Activated T-cell treated with anti-CD3 and anti-CD28 coated beads, Interleukin-2, amount 50 U/mL, for 24 hours (primary cell): Measurements from ENCODE around the gene FAM184B.
"Not testable (repeated sequence)": the region's sequence is repeated elsewhere in the genome, so short reads cannot be mapped to it uniquely, and the experiment has no call there.

Source experiments
- DNase-seq: peaks from one replicate; pipeline ENCODE4 v3.0.0-alpha.2; 2020
- H3K27ac Mint-ChIP-seq: 2 replicates; pipeline ENCODE4 v1.8.0; 2020; ENCODE audit warnings: mild to moderate bottlenecking, mixed read lengths
- H3K27me3 Mint-ChIP-seq: 2 replicates; pipeline ENCODE4 v1.8.0; 2020; ENCODE audit warnings: mixed read lengths
- H3K36me3 Mint-ChIP-seq: 2 replicates; pipeline ENCODE4 v1.8.0; 2020; ENCODE audit warnings: low read depth, mixed read lengths
- H3K4me1 Mint-ChIP-seq: 2 replicates; pipeline ENCODE4 v1.8.0; 2020; ENCODE audit warnings: low read depth, mixed read lengths
- H3K4me3 Mint-ChIP-seq: 2 replicates; pipeline ENCODE4 v1.8.0; 2020; ENCODE audit warnings: mild to moderate bottlenecking, moderate library complexity, mixed read lengths
- H3K9me3 Mint-ChIP-seq: 2 replicates; pipeline ENCODE4 v1.8.0; 2020; ENCODE audit warnings: mixed read lengths

The FAM184B gene

GRCh38 chr4:17694552-17694951 lies 86.9 kb downstream of the FAM184B start:
- Mint-ChIP-seq H3K27me3 (peaks cover 5% of the 10 kb centered on the region), H3K9me3 (peaks cover 9% of the 10 kb centered on the region), H3K27ac (no peak overlapping the region), H3K36me3 (no peaks in the 10 kb centered on the region), H3K4me1 (no peaks in the 10 kb centered on the region), H3K4me3 (no peak overlapping the region)
- no peak for DNase-seq

- H3K4me1 Mint-ChIP-seq = no peaks in the 10 kb centered on the region
- H3K36me3 Mint-ChIP-seq = no peaks in the 10 kb centered on the region
- H3K27me3 Mint-ChIP-seq = peaks cover 5% of the 10 kb centered on the region
- DNase-seq = no peak
- H3K4me3 Mint-ChIP-seq = no peak overlapping the region
- H3K27ac Mint-ChIP-seq = no peak overlapping the region
- no peaks in the 10 kb centered on the region for H3K9me3 Mint-ChIP-seq
Observed at GRCh38 chr4:17690898-17691297, 90.5 kb downstream of the FAM184B start.

- no peak overlapping the region for H3K4me3 Mint-ChIP-seq
- no peaks in the 10 kb centered on the region for H3K36me3 Mint-ChIP-seq
- H3K27me3 Mint-ChIP-seq = peaks cover 2% of the 10 kb centered on the region
Observed at GRCh38 chr4:17690135-17690534, 91.3 kb downstream of the FAM184B start.

GRCh38 chr4:17688011-17688441 lies 93.4 kb downstream of the FAM184B start:
- Mint-ChIP-seq H3K9me3 (no peaks in the 10 kb centered on the region), H3K36me3 (no peaks in the 10 kb centered on the region), H3K27me3 (peaks cover 2% of the 10 kb centered on the region), H3K4me1 (no peaks in the 10 kb centered on the region), H3K27ac (no peak overlapping the region), H3K4me3 (no peak overlapping the region)
- no peak for DNase-seq

More at GRCh38 chr4:17690135-17690534, 91.3 kb downstream of the FAM184B start:
- Mint-ChIP-seq H3K27ac (no peak overlapping the region), H3K9me3 (no peaks in the 10 kb centered on the region), H3K4me1 (no peaks in the 10 kb centered on the region)
- no peak for DNase-seq

GRCh38 chr4:17687237-17687857 lies 94.1 kb downstream of the FAM184B start:
- Mint-ChIP-seq H3K4me1 (no peaks in the 10 kb centered on the region), H3K9me3 (no peaks in the 10 kb centered on the region), H3K27ac (no peak overlapping the region), H3K4me3 (no peak overlapping the region), H3K27me3 (no peaks in the 10 kb centered on the region), H3K36me3 (no peaks in the 10 kb centered on the region)
- no peak for DNase-seq

GRCh38 chr4:17684648-17685047 lies 96.8 kb downstream of the FAM184B start:
- H3K9me3 Mint-ChIP-seq, H3K27ac Mint-ChIP-seq, H3K27me3 Mint-ChIP-seq, H3K36me3 Mint-ChIP-seq, DNase-seq, H3K4me3 Mint-ChIP-seq, H3K4me1 Mint-ChIP-seq: not testable (repeated sequence)

GRCh38 chr4:17682222-17682566 lies 99.2 kb downstream of the FAM184B start:
- Mint-ChIP-seq H3K27me3 (no peaks in the 10 kb centered on the region), H3K36me3 (no peaks in the 10 kb centered on the region), H3K4me3 (no peak overlapping the region), H3K4me1 (no peaks in the 10 kb centered on the region), H3K27ac (no peak overlapping the region), H3K9me3 (no peaks in the 10 kb centered on the region)
- DNase-seq = no peak

GRCh38 chr4:17681281-17682221 lies 99.9 kb downstream of the FAM184B start:
- Mint-ChIP-seq H3K4me3 (no peak overlapping the region), H3K27ac (no peak overlapping the region), H3K27me3 (no peaks in the 10 kb centered on the region), H3K36me3 (no peaks in the 10 kb centered on the region), H3K4me1 (no peaks in the 10 kb centered on the region), H3K9me3 (no peaks in the 10 kb centered on the region)
- no peak for DNase-seq

GRCh38 chr4:17680559-17681280 lies 100.7 kb downstream of the FAM184B start:
- H3K27ac Mint-ChIP-seq = no peak overlapping the region
- no peaks in the 10 kb centered on the region for H3K36me3 Mint-ChIP-seq
- H3K9me3 Mint-ChIP-seq = no peaks in the 10 kb centered on the region
- no peak overlapping the region for H3K4me3 Mint-ChIP-seq
- no peaks in the 10 kb centered on the region for H3K4me1 Mint-ChIP-seq
- no peaks in the 10 kb centered on the region for H3K27me3 Mint-ChIP-seq
- DNase-seq = no peak

GRCh38 chr4:17670423-17670822 lies 111.0 kb downstream of the FAM184B start:
- Mint-ChIP-seq H3K4me3 (no peak overlapping the region), H3K27ac (no peak overlapping the region), H3K36me3 (no peaks in the 10 kb centered on the region), H3K4me1 (no peaks in the 10 kb centered on the region), H3K27me3 (peaks cover 20% of the 10 kb centered on the region), H3K9me3 (peaks cover 14% of the 10 kb centered on the region)
- no peak for DNase-seq

- DNase-seq = no peak
- H3K36me3 Mint-ChIP-seq = no peaks in the 10 kb centered on the region
- no peak overlapping the region for H3K4me3 Mint-ChIP-seq
- peaks cover 9% of the 10 kb centered on the region for H3K9me3 Mint-ChIP-seq
- H3K27me3 Mint-ChIP-seq = peaks cover 13% of the 10 kb centered on the region
- peaks cover 7% of the 10 kb centered on the region for H3K4me1 Mint-ChIP-seq
- no peak overlapping the region for H3K27ac Mint-ChIP-seq
Observed at GRCh38 chr4:17667653-17668201, 113.7 kb downstream of the FAM184B start.

- H3K4me1 Mint-ChIP-seq = peaks cover 7% of the 10 kb centered on the region
Observed at GRCh38 chr4:17667253-17667652, 114.2 kb downstream of the FAM184B start.

GRCh38 chr4:17665852-17666251 lies 115.6 kb downstream of the FAM184B start:
- DNase-seq = no peak
- no peak overlapping the region for H3K27ac Mint-ChIP-seq
- peaks cover 7% of the 10 kb centered on the region for H3K4me1 Mint-ChIP-seq
- no peaks in the 10 kb centered on the region for H3K36me3 Mint-ChIP-seq
- H3K4me3 Mint-ChIP-seq = no peak overlapping the region
- no peaks in the 10 kb centered on the region for H3K9me3 Mint-ChIP-seq
- peaks cover 12% of the 10 kb centered on the region for H3K27me3 Mint-ChIP-seq

More at GRCh38 chr4:17667253-17667652, 114.2 kb downstream of the FAM184B start:
- peaks cover 12% of the 10 kb centered on the region for H3K27me3 Mint-ChIP-seq
- H3K27ac Mint-ChIP-seq = no peak overlapping the region
- no peak for DNase-seq
- no peak overlapping the region for H3K4me3 Mint-ChIP-seq
- H3K9me3 Mint-ChIP-seq = peaks cover 9% of the 10 kb centered on the region
- no peaks in the 10 kb centered on the region for H3K36me3 Mint-ChIP-seq

- Mint-ChIP-seq H3K9me3 (no peaks in the 10 kb centered on the region), H3K4me3 (no peak overlapping the region), H3K36me3 (no peaks in the 10 kb centered on the region), H3K27ac (no peak overlapping the region), H3K4me1 (peaks cover 7% of the 10 kb centered on the region), H3K27me3 (peaks cover 10% of the 10 kb centered on the region)
- no peak for DNase-seq
Observed at GRCh38 chr4:17665346-17665745, 116.1 kb downstream of the FAM184B start.
